ENCODE results near the gene IFI16. TPM values are rescaled to one million over a fixed set of nuclear protein-coding genes. Genes with fewer than 3 reads are reported as not detected.

Gene IFI16
- total and polyA plus RNA-seq, 2 of the 13 experiments (the other 11 are each of a cell fraction or from before 2014, with no cell fraction given), result not detected

GRCh38 chr1:159000625-159001024, 9.1 kb upstream of the IFI16 start (continued):
- TF ChIP-seq ZNF121 (CRISPR knock-in tag; IDR thresholded peaks at IDR 0.05) (no peak), SALL1 (CRISPR knock-in tag; IDR thresholded peaks at IDR 0.05) (no peak), NR1H2 (CRISPR knock-in tag; IDR thresholded peaks at IDR 0.05; ENCODE audit: borderline replicate concordance, low read depth) (no peak), ZNF781 (CRISPR knock-in tag; IDR thresholded peaks at IDR 0.05; ENCODE audit: borderline replicate concordance, not compliant biosample characterization) (no peak), SRSF9 (IDR thresholded peaks at IDR 0.05; ENCODE audit: borderline replicate concordance, insufficient read depth, low read depth, low read length, poor library complexity, severe bottlenecking) (no peak), ZBTB49 (CRISPR knock-in tag; IDR thresholded peaks at IDR 0.05; ENCODE audit: borderline replicate concordance) (no peak), ZNF572 (CRISPR knock-in tag; IDR thresholded peaks at IDR 0.05) (no peak), HNF1B (CRISPR knock-in tag; IDR thresholded peaks at IDR 0.05) (no peak), BRF2 (CRISPR knock-in tag; IDR thresholded peaks at IDR 0.05) (no peak)

Data from HepG2 (cell line).